HepG2 (cell line): ENCODE data around the gene STYXL2. TPM values are rescaled to one million over a fixed set of nuclear protein-coding genes. Genes with fewer than 3 reads are reported as not detected.
A peak's percentile ranks its signal among the peaks of the same experiment; 100 is the strongest.

Source experiments
- ATAC-seq: fragments of 200-7000 bp; cut with Tn5 transposase; 3 replicates; pipeline ENCODE4 v1.9.1; 2020; ENCODE audit warnings: mild to moderate bottlenecking, moderate library complexity
- BruUV-seq: library from RNA; stranded (reverse); fragments of 400-500 nt; replicated peaks from 2 replicates; lab custom pipeline; 2021; lab: Mats Ljungman, UMichigan
- CTCF ChIA-PET: fragments of 300-600 bp; formaldehyde crosslinking; extraction: SDS; loops from one replicate; lab custom pipeline; 2021; ENCODE audit warnings: low total read pairs, inconsistent platforms, low intra/inter-chr PET ratio; lab: Yijun Ruan, JAX
- POLR2A ChIA-PET: fragments of 350-600 bp; sonication (Branson Sonifier 250); formaldehyde crosslinking; loops from one replicate; lab custom pipeline; 2020; ENCODE audit warnings: antibody characterized with exemption, inconsistent platforms; lab: Yijun Ruan, JAX
- DNase-seq: peaks from one replicate; pipeline ENCODE4 v3.0.0-alpha.2; 2015; ENCODE audit warnings: low spot score
- FAIRE-seq: peaks from 3 replicates; lab custom pipeline; 2011; peaks lifted over from hg19 to GRCh38; lab: Jason Lieb, UNC
- H2AFZ ChIP-seq: one replicate; pipeline ENCODE4 v1.6.1; 2011; ENCODE audit warnings: low read length, inconsistent platforms
- H3K27ac ChIP-seq: fragments of 300-600 bp; 3 replicates; pipeline ENCODE4 v1.8.0; 2011; ENCODE audit warnings: mixed run types, mild to moderate bottlenecking, mixed read lengths, low read length, inconsistent platforms; ENCODE audit not compliant: insufficient read depth; ENCODE audit errors: extremely low read length
- H3K27me3 ChIP-seq, 2 experiments: fragments of 200-600 bp in 1 of 2; 2 replicates in 1 of 2; 3 replicates in 1 of 2; pipeline versions ENCODE4 v1.6.0 to v1.8.0; 2011; ENCODE audit warnings: low read length in 2 of 2, mild to moderate bottlenecking in 2 of 2, moderate library complexity in 2 of 2, inconsistent platforms in 1 of 2; ENCODE audit not compliant: insufficient read depth in 2 of 2, control insufficient read depth in 1 of 2
- H3K36me3 ChIP-seq, 2 experiments: fragments of 200-600 bp in 1 of 2; replicated peaks in 1 of 2; 2 replicates in 1 of 2; 3 replicates in 1 of 2; pipeline versions ENCODE4 v1.5.1 to v1.8.0; 2011; ENCODE audit warnings: low read length in 2 of 2, inconsistent platforms in 1 of 2; ENCODE audit not compliant: insufficient read depth in 2 of 2, control insufficient read depth in 1 of 2
- H3K4me1 ChIP-seq: 2 replicates; pipeline ENCODE4 v1.5.1; 2012; ENCODE audit warnings: low read length, inconsistent platforms; ENCODE audit not compliant: insufficient read depth
- H3K4me2 ChIP-seq: 2 replicates; pipeline ENCODE4 v1.6.0; 2011; ENCODE audit warnings: low read depth, low read length, inconsistent platforms
- H3K4me3 ChIP-seq, 3 experiments: fragments of 200-600 bp in 1 of 3; sonication (generic), shearing (Covaris generic) in 1 of 3; replicated peaks in 1 of 3; 2 replicates each; pipeline ENCODE4 v1.5.1; 2011 to 2016; ENCODE audit warnings: low read length in 3 of 3, inconsistent platforms in 2 of 3, low read depth in 2 of 3, mild to moderate bottlenecking in 2 of 3, control low read depth in 1 of 3, mixed read lengths in 1 of 3; ENCODE audit not compliant: insufficient read depth in 1 of 3
- H3K79me2 ChIP-seq: one replicate; pipeline ENCODE4 v1.6.1; 2011; ENCODE audit warnings: low read length, inconsistent platforms; ENCODE audit not compliant: insufficient read depth
- H3K9ac ChIP-seq: 2 replicates; pipeline ENCODE4 v1.6.0; 2011; ENCODE audit warnings: mild to moderate bottlenecking, low read depth, low read length, inconsistent platforms; ENCODE audit not compliant: insufficient read depth
- H3K9me3 ChIP-seq: 2 replicates; pipeline ENCODE4 v1.5.1; 2012; ENCODE audit warnings: mild to moderate bottlenecking, low read length
- H4K20me1 ChIP-seq: 2 replicates; pipeline ENCODE4 v1.6.0; 2011; ENCODE audit warnings: inconsistent platforms, mild to moderate bottlenecking, low read length, moderate library complexity; ENCODE audit not compliant: insufficient read depth
- LCORL ChIP-seq, 2 experiments: fragments of 450-650 bp in 1 of 2; sonication (generic) in 1 of 2; formaldehyde crosslinking in 1 of 2; IDR thresholded peaks; 2 replicates each; pipeline versions ENCODE4 v1.5.0 to v1.6.1; 2017 to 2020; ENCODE audit warnings: antibody characterized with exemption in 1 of 2, missing genetic modification reagents in 1 of 2
- MAFF ChIP-seq: IDR thresholded peaks from 2 replicates; pipeline ENCODE4 v1.6.1; 2011; ENCODE audit warnings: low read depth, low read length, improper control_type of control experiment
- WGBS: methylation state at CpG from one replicate; pipeline ENCODE4 v1.1.6; 2017; ENCODE audit warnings: low lambda C conversion rate; 5-methylcytosine and 5-hydroxymethylcytosine counted together
- in situ Hi-C: cut with HindIII; loops from 2 replicates; pipeline ENCODE4 v1.10.0; 2017; ENCODE audit warnings: low pct_unique_long_range_greater_than_20kb; ENCODE audit not compliant: extremely low pct_ligation_motif_present
- intact Hi-C: fragments of 100-400 bp; cut with micrococcal nuclease; formaldehyde crosslinking; loops from one replicate; pipeline ENCODE4 v1.10.0; 2022; ENCODE audit not compliant: unreplicated experiment
- polyA plus RNA-seq, 8 experiments: library from polyadenylated mRNA; depleted of rRNA in 3 of 8; stranded (reverse) in 7 of 8; unstranded in 1 of 8; fragments of >200 nt; fragmentation: Illumina TruSeq in 4 of 8; extraction: Trizol in 4 of 8; gene quantifications; 2 replicates each; pipeline versions ENCODE4 v1.2.1 to v1.2.3, GENCODE V29; 2011 to 2016; ENCODE audit warnings: low read depth in 4 of 8, missing spikeins in 1 of 8, mixed read lengths in 1 of 8; ENCODE audit not compliant: insufficient read depth in 1 of 8
- total RNA-seq, 5 experiments: library from RNA; depleted of rRNA; stranded (reverse); fragments of >200 nt; fragmentation: Illumina TruSeq; extraction: Trizol; gene quantifications; 2 replicates each; pipeline ENCODE4 v1.2.3, GENCODE V29; 2016; ENCODE audit warnings: low read depth in 1 of 5

STYXL2 gene
- total and polyA plus RNA-seq, 2 of the 13 experiments (the other 11 are each of a cell fraction or from before 2014, with no cell fraction given), result not detected

GRCh38 chr1:167141963-167142362 is 48.1 kb downstream of the STYXL2 start:
- in situ Hi-C loops (no loop called here), intact Hi-C loops (no loop called here)
- Histone ChIP-seq H3K4me2 (no peak overlapping the region), H3K9ac (no peak overlapping the region), H3K27me3 (0 out of 5 replicates have a peak, but pooled peaks cover 0 to 3% of the 10 kb centered on the region in 2 experiments), H3K79me2 (no peaks in the 10 kb centered on the region), H3K4me3 (no peak overlapping the region), H3K36me3 (no peaks in the 10 kb centered on the region), H4K20me1 (no peaks in the 10 kb centered on the region), H3K9me3 (0 out of 2 replicates have a peak, but pooled peaks cover 2% of the 10 kb centered on the region), H3K4me1 (no peaks in the 10 kb centered on the region), H2AFZ (no peak overlapping the region), H3K27ac (no peak overlapping the region)
- 14% methylated on average over 3 of the region's 3 CpGs for WGBS
- ChIA-PET CTCF (no interaction called here), POLR2A (no interaction called here)
- TF ChIP-seq MAFF (0 out of 2 replicates have a peak, but pooled peaks have one; percentile 7), LCORL (IDR thresholded peaks at IDR 0.05) (no peak), LCORL (CRISPR knock-in tag; IDR thresholded peaks at IDR 0.05) (no peak)
- BruUV-seq, result no TSS peak
- DNase-seq (no peak), FAIRE-seq (no peak), ATAC-seq (no peak)

Other genes with a start within 250 kb of the STYXL2 start
- 28.3 and 38.1 TPM in 2 replicates for gene TADA1, start 217.8 kb upstream of the STYXL2 start, total RNA-seq (2016; rRNA removed; fragmentation: Illumina TruSeq; extraction: Trizol)
- gene TADA1, start 217.8 kb upstream of the STYXL2 start, polyA plus RNA-seq (2011; rRNA removed), result 21.3 and 29.1 TPM in 2 replicates
- gene ILDR2, start 118.5 kb upstream of the STYXL2 start, total RNA-seq (2016; rRNA removed; fragmentation: Illumina TruSeq; extraction: Trizol), result 0.04 and 0.17 TPM in 2 replicates
- gene ILDR2, start 118.5 kb upstream of the STYXL2 start, polyA plus RNA-seq (2011; rRNA removed), result 0.10 TPM in 1 of 2 replicates, not detected in the other
- not detected in 2 replicates for gene MAEL, start 104.8 kb upstream of the STYXL2 start, total RNA-seq (2016; rRNA removed; fragmentation: Illumina TruSeq; extraction: Trizol)
- gene MAEL, start 104.8 kb upstream of the STYXL2 start, polyA plus RNA-seq (2011; rRNA removed), result not detected in 2 replicates
- not detected in 2 replicates for gene GPA33, start 3.7 kb upstream of the STYXL2 start, total RNA-seq (2016; rRNA removed; fragmentation: Illumina TruSeq; extraction: Trizol)
- not detected in 2 replicates for gene GPA33, start 3.7 kb upstream of the STYXL2 start, polyA plus RNA-seq (2011; rRNA removed)
- gene POU2F1, start 126.8 kb downstream of the STYXL2 start, total RNA-seq (2016; rRNA removed; fragmentation: Illumina TruSeq; extraction: Trizol), result 10.2 and 15.1 TPM in 2 replicates
- 9.0 and 13.0 TPM in 2 replicates for gene POU2F1, start 126.8 kb downstream of the STYXL2 start, polyA plus RNA-seq (2011; rRNA removed)